GM21360 (cell line): ENCODE data around the gene PCDHB11.
"Not testable (repeated sequence)": the region's sequence is repeated elsewhere in the genome, so short reads cannot be mapped to it uniquely, and the experiment has no call there.

Source experiments
- ATAC-seq: cut with Tn5 transposase; IDR thresholded peaks from one replicate; pipeline ENCODE4 v1.9.1; 2021; ENCODE audit warnings: mild to moderate bottlenecking, moderate library complexity; ENCODE audit not compliant: unreplicated experiment

PCDHB11 gene

DNA sequence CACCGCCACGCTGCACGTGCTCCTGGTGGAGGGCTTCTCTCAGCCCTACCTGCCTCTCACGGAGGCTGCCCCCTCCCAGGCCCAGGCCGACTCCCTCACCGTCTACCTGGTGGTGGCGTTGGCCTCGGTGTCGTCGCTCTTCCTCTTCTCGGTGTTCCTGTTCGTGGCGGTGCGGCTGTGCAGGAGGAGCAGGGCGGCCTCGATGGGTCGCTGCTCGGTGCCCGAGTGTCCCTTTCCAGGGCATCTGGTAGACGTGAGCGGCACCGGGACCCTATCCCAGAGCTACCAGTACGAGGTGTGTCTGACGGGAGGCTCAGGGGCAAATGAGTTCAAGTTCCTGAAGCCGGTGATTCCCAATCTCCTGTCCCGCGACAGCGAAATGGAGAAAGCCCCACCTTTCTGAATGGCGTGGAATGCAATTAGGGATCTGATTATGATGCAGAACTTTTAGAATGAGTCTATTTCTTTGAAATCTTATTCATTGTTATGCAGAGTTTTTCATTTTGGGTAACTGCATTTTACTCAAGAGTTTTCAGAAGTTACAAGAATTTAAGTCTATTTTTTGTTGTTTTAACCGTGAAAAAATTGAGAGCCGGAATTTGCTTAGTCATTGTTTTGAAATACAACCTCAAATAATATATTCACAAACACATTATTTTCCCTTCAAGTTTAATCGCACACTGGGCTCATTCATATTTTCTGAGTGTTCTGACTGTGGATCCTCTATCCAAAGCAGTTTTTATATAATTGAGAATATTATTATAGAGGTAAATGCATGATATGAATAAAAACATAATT lies 37.3 kb downstream of the PCDHB11 start:
- no peak for ATAC-seq

DNA sequence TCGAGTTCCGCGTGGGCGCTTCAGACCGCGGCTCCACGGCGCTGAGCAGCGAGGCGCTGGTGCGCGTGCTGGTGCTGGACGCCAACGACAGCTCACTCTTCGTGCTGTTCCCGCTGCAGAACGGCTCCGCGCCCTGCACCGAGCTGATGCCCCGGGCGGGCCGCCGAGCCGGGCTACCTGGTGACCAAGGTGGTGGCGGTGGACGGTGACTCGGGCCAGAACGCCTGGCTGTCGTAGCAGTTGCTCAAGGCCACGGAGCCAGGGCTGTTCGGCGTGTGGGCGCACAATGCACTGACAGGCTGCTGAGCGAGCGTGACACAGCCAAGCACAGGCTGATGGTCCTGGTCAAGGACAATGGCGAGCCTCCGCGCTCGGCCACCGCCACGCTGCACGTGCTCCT lies 42.1 kb downstream of the PCDHB11 start:
- no peak for ATAC-seq

DNA sequence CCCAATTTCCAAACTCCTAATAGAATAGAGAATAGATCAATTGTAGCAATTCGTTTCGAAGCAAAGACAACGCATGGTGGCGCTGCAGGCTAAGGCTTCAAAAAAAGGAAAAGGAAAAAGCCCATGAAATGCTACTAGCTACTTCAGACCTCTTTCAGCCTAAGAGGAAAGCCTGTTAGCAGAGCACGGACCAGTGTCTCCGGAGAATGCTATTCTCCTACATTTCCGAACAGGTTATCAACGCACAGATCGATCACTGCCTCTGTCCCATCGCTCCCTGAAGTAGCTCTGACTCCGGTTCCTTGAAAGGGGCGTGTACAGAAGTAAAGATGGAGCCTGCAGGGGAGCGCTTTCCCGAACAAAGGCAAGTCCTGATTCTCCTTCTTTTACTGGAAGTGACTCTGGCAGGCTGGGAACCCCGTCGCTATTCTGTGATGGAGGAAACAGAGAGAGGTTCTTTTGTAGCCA lies 45.9 kb downstream of the PCDHB11 start, which contains the start of gene PCDHB15:
Gene PCDHB15 (plus strand): TSS at position 146 of the 468 bp plus-strand sequence. CDS start 184 bp downstream, at position 330.
- ATAC-seq: no peak

- not testable (repeated sequence) for ATAC-seq
Measured at GRCh38 chr5:141246971-141247370, 47.5 kb downstream of the PCDHB11 start.

DNA sequence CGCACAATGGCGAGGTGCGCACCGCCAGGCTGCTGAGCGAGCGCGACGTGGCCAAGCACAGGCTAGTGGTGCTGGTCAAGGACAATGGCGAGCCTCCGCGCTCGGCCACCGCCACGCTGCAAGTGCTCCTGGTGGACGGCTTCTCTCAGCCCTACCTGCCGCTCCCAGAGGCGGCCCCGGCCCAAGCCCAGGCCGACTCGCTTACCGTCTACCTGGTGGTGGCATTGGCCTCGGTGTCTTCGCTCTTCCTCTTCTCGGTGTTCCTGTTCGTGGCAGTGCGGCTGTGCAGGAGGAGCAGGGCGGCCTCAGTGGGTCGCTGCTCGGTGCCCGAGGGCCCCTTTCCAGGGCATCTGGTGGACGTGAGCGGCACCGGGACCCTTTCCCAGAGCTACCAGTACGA lies 48.0 kb downstream of the PCDHB11 start:
- not testable (repeated sequence) for ATAC-seq

DNA sequence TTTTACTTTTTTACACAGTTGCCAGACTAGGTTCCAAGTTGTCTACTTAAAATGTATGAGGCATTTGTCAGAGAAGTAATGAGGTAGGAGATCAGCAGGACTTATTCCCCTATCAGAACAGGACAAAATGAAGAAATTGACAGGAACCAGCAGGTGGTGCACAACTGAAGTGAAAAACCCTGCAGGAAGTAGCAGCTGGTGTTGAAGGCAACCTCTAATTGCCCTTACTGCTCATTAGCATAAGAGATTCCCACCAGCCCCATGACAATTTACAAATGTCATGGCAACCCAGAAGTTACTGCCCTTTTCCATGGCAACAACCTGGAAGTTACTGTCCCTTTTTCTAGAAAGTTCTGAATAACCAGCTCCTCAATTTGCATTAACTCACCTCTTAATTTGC lies 51.1 kb downstream of the PCDHB11 start:
- no peak for ATAC-seq
